Mesothelial cell of epicardium (in vitro differentiated cells): ENCODE results near the gene SCUBE3. TPM values are rescaled to one million over a fixed set of nuclear protein-coding genes. Genes with fewer than 3 reads are reported as not detected.

Source experiments
- DNase-seq, 2 experiments: peaks; one replicate each; pipeline ENCODE4 v3.0.0; 2021; ENCODE audit warnings: low spot score in 2 of 2; ENCODE audit not compliant: unreplicated experiment in 2 of 2
- H3K27ac Mint-ChIP-seq: 2 replicates; pipeline ENCODE4 v1.8.0; 2021; ENCODE audit warnings: mixed read lengths
- H3K27me3 Mint-ChIP-seq: 2 replicates; pipeline ENCODE4 v1.8.0; 2021; ENCODE audit warnings: low read depth, mixed read lengths
- H3K36me3 Mint-ChIP-seq: 2 replicates; pipeline ENCODE4 v1.8.0; 2021; ENCODE audit warnings: mixed read lengths
- H3K4me1 Mint-ChIP-seq: 2 replicates; pipeline ENCODE4 v1.8.0; 2021; ENCODE audit warnings: mixed read lengths
- H3K4me3 Mint-ChIP-seq: 2 replicates; pipeline ENCODE4 v1.8.0; 2021; ENCODE audit warnings: mild to moderate bottlenecking, moderate library complexity, mixed read lengths
- H3K9me3 Mint-ChIP-seq: 2 replicates; pipeline ENCODE4 v1.8.0; 2021; ENCODE audit warnings: mixed read lengths
- CTCF ChIP-seq: fragments of 200-600 bp; sonication (generic); IDR thresholded peaks from one replicate; pipeline ENCODE4 v1.5.0; 2021; ENCODE audit warnings: antibody characterized with exemption; ENCODE audit not compliant: unreplicated experiment
- total RNA-seq: library from RNA; stranded (reverse); gene quantifications from 3 replicates; pipeline ENCODE4 v1.2.1, GENCODE V29; 2021

The SCUBE3 gene
- total RNA-seq, 1 donor from 2014 or later: 54.8 TPM

- TF ChIP-seq CTCF: no peak
- Mint-ChIP-seq H3K36me3 (no peaks in the 10 kb centered on the region), H3K9me3 (no peaks in the 10 kb centered on the region), H3K27ac (no peak overlapping the region), H3K27me3 (no peaks in the 10 kb centered on the region), H3K4me1 (peaks cover 30% of the 10 kb centered on the region), H3K4me3 (no peak overlapping the region)
- no peak for DNase-seq
Measured at GRCh38 chr6:35264550-35265274, 51.0 kb downstream of the SCUBE3 start.

GRCh38 chr6:35265523-35265922 lies 51.8 kb downstream of the SCUBE3 start:
- Mint-ChIP-seq H3K9me3 (no peaks in the 10 kb centered on the region), H3K4me1 (peaks cover 24% of the 10 kb centered on the region), H3K27ac (no peak overlapping the region), H3K36me3 (peaks cover 3% of the 10 kb centered on the region), H3K4me3 (no peak overlapping the region), H3K27me3 (no peaks in the 10 kb centered on the region)
- no peak for DNase-seq
- no peak for TF ChIP-seq CTCF

GRCh38 chr6:35267446-35267845 lies 53.7 kb downstream of the SCUBE3 start:
- no peak for DNase-seq
- Mint-ChIP-seq H3K27ac (no peak overlapping the region), H3K4me3 (no peak overlapping the region), H3K9me3 (no peaks in the 10 kb centered on the region), H3K4me1 (peaks cover 18% of the 10 kb centered on the region), H3K36me3 (peaks cover 7% of the 10 kb centered on the region), H3K27me3 (no peaks in the 10 kb centered on the region)
- no peak for TF ChIP-seq CTCF

- no peak for DNase-seq
- Mint-ChIP-seq H3K27ac (no peak overlapping the region), H3K4me3 (no peak overlapping the region), H3K4me1 (peaks cover 14% of the 10 kb centered on the region), H3K9me3 (no peaks in the 10 kb centered on the region), H3K36me3 (peaks cover 7% of the 10 kb centered on the region), H3K27me3 (no peaks in the 10 kb centered on the region)
- no peak for TF ChIP-seq CTCF
Measured at GRCh38 chr6:35267897-35268296, 54.1 kb downstream of the SCUBE3 start.

GRCh38 chr6:35272005-35272404 lies 58.2 kb downstream of the SCUBE3 start:
- no peak for DNase-seq
- peaks cover 2% of the 10 kb centered on the region for H3K4me1 Mint-ChIP-seq
- peaks cover 7% of the 10 kb centered on the region for H3K36me3 Mint-ChIP-seq
- H3K27ac Mint-ChIP-seq: no peak overlapping the region
- no peaks in the 10 kb centered on the region for H3K27me3 Mint-ChIP-seq
- no peaks in the 10 kb centered on the region for H3K9me3 Mint-ChIP-seq
- H3K4me3 Mint-ChIP-seq: no peak overlapping the region
- TF ChIP-seq CTCF: no peak
